GM12878 (cell line): ENCODE measurements around the gene OR6C76.

Experiments used
- CTCF ChIP-seq, 3 experiments: IDR thresholded peaks in 2 of 3; conservative IDR thresholded peaks in 1 of 3; 2 replicates each; pipeline ENCODE4 v1.5.1; 2011; ENCODE audit warnings: low read depth in 3 of 3, low read length in 3 of 3, mild to moderate bottlenecking in 3 of 3, control low read depth in 2 of 3, moderate library complexity in 2 of 3, inconsistent platforms in 1 of 3, mixed read lengths in 1 of 3; ENCODE audit not compliant: control insufficient read depth in 2 of 3, insufficient read depth in 1 of 3; ENCODE audit errors: extremely low read depth in 1 of 3
- IRF5 ChIP-seq: fragments of 450-650 bp; IDR thresholded peaks from 2 replicates; pipeline ENCODE4 v1.6.1; 2017; ENCODE audit warnings: borderline replicate concordance
- NR2F1 ChIP-seq: fragments of 450-650 bp; conservative IDR thresholded peaks from 2 replicates; pipeline ENCODE4 v1.6.1; 2017; ENCODE audit warnings: mild to moderate bottlenecking
- REST ChIP-seq: IDR thresholded peaks from 2 replicates; pipeline ENCODE4 v1.6.1; 2012; ENCODE audit warnings: mild to moderate bottlenecking, low read depth, low read length
- YY1 ChIP-seq: IDR thresholded peaks from 2 replicates; pipeline ENCODE4 v1.6.1; 2011; ENCODE audit warnings: low read depth, mild to moderate bottlenecking, low read length
- ZNF274 ChIP-seq: IDR thresholded peaks from one replicate; pipeline ENCODE4 v1.8.0; 2011; ENCODE audit not compliant: insufficient read length, insufficient read depth

- TF ChIP-seq CTCF (IDR thresholded peaks at IDR 0.05 in 2 of 3, conservative IDR thresholded peaks at IDR 0.05 in 1 of 3; ENCODE audit: control insufficient read depth in 2 of 3, extremely low read depth in 1 of 3, insufficient read depth in 1 of 3, low read depth in 3 of 3, low read length in 3 of 3) (no peak), ZNF274 (no peak), IRF5 (no peak), NR2F1 (no peak), YY1 (no peak), REST (no peak)
Measured at GRCh38 chr12:55400229-55400628, 25.8 kb upstream of the OR6C76 start, which contains the start of gene OR6C65.
